Upper lobe of left lung (tissue), 4 donors: Measurements from ENCODE around the gene CEP72.
"Not testable (repeated sequence)": the region's sequence is repeated elsewhere in the genome, so short reads cannot be mapped to it uniquely, and the experiment has no call there.

ENCODE experiments used
- POLR2AphosphoS5 ChIP-seq, 2 donors: sonication (generic); formaldehyde crosslinking; IDR thresholded peaks; one replicate each; pipeline ENCODE4 v1.5.1; 2017; ENCODE audit warnings: antibody characterized with exemption in 2 of 2
- TF ChIP-seq, protein P1 (sequence below), 6 experiments: fragments of 450-650 bp in 4 of 6; fragments of 200-600 bp in 2 of 6; sonication (generic) in 2 of 6; IDR thresholded peaks; one replicate each; pipeline ENCODE4 v1.5.1; 2016 to 2019; ENCODE audit warnings: antibody characterized with exemption in 6 of 6

DNA sequence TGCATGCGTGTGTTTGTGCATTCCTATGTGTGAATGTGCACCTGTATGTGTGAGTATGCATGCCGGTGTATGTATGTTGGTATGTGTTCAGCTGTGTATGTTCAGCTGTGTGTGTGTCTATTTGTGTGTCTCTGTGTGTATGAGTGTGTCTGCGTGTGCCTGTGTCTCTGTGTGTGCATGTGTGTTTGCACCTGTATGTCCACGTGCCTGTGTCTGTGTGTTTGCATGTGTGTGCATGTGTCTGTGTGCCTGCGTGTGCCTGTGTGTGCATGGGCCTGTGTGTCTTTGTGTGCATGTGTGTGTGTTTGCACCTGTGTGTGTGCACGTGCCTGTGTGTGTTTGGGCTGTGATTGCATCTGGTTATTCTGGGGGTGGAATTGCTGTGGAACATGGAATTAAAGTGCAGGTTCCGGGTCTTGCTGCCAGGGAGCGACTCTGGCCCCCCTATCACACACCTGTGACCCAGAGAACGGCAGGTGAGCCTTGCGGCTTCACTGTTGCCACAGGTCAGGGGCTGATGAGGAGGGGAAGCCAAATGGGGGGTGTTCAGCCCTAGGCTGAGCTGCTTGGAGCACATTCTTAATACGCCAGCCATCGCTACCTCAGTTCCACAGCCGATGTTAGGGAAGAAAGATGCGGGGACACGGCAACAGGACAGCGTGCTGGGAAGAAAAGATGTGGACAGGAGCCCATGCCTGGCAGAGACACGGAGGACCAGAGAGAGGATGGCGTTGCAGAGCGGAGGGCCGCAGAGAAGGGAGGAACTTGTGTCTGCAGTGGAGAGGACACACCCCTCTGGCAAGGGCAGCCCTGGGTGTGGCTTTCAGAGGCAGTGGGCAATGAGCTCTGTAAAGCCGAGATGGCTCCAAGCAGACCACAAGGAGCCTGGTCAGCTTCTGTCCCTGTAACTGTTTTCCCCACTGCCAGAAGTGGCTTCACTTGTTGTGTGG is 84.9 kb downstream of the CEP72 start:
- TF ChIP-seq, protein P1, sequence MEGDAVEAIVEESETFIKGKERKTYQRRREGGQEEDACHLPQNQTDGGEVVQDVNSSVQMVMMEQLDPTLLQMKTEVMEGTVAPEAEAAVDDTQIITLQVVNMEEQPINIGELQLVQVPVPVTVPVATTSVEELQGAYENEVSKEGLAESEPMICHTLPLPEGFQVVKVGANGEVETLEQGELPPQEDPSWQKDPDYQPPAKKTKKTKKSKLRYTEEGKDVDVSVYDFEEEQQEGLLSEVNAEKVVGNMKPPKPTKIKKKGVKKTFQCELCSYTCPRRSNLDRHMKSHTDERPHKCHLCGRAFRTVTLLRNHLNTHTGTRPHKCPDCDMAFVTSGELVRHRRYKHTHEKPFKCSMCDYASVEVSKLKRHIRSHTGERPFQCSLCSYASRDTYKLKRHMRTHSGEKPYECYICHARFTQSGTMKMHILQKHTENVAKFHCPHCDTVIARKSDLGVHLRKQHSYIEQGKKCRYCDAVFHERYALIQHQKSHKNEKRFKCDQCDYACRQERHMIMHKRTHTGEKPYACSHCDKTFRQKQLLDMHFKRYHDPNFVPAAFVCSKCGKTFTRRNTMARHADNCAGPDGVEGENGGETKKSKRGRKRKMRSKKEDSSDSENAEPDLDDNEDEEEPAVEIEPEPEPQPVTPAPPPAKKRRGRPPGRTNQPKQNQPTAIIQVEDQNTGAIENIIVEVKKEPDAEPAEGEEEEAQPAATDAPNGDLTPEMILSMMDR (IDR thresholded peaks at IDR 0.05) = not testable (repeated sequence)
- TF ChIP-seq POLR2AphosphoS5 (IDR thresholded peaks at IDR 0.05) = not testable (repeated sequence)
